PC-3 (cell line): ENCODE data around the gene CTNNA2. TPM values are rescaled to one million over a fixed set of nuclear protein-coding genes. Genes with fewer than 3 reads are reported as not detected.

Experiments
- ATAC-seq: fragments of 200-7000 bp; cut with Tn5 transposase; 2 replicates; pipeline ENCODE4 v1.9.1; 2020; ENCODE audit warnings: mild to moderate bottlenecking, moderate library complexity
- BruUV-seq: library from RNA; stranded (reverse); fragments of 400-500 nt; replicated peaks from 2 replicates; lab custom pipeline; 2021; lab: Mats Ljungman, UMichigan
- CTCF ChIA-PET: fragments of 300-600 bp; sonication (Branson Sonifier 250); formaldehyde crosslinking; loops from one replicate; lab custom pipeline; 2022; ENCODE audit warnings: antibody characterized with exemption; lab: Charles Lee
- POLR2A ChIA-PET: fragments of 300-600 bp; sonication (Branson Sonifier 250); formaldehyde crosslinking; loops from one replicate; lab custom pipeline; 2022; ENCODE audit warnings: antibody characterized with exemption; ENCODE audit not compliant: unreplicated experiment; lab: Charles Lee
- DNase-seq: peaks from one replicate; pipeline ENCODE4 v3.0.0-alpha.2; 2015
- H2AFZ ChIP-seq: fragments of 300-600 bp; sonication (generic); 2 replicates; pipeline ENCODE4 v1.6.0; 2016; ENCODE audit warnings: antibody characterized with exemption, low read length
- H3F3A ChIP-seq: fragments of 300-600 bp; sonication (generic); one replicate; pipeline ENCODE4 v1.6.0; 2017; ENCODE audit warnings: antibody characterized with exemption, low read length, control low read depth, mild to moderate bottlenecking; ENCODE audit not compliant: unreplicated experiment
- H3K27ac ChIP-seq: fragments of 300-600 bp; sonication (generic); 2 replicates; pipeline ENCODE4 v1.5.1; 2016; ENCODE audit warnings: mild to moderate bottlenecking, low read length
- H3K27me3 ChIP-seq: fragments of 300-600 bp; sonication (generic); 2 replicates; pipeline ENCODE4 v1.6.1; 2016; ENCODE audit warnings: low read length, mixed read lengths
- H3K36me3 ChIP-seq: fragments of 300-600 bp; sonication (generic); 2 replicates; pipeline ENCODE4 v1.6.1; 2016; ENCODE audit warnings: low read depth, mixed run types, low read length, mixed read lengths
- H3K4me1 ChIP-seq: fragments of 300-600 bp; sonication (generic); 2 replicates; pipeline ENCODE4 v1.5.1; 2016; ENCODE audit warnings: low read length; ENCODE audit not compliant: insufficient read depth
- H3K4me2 ChIP-seq: fragments of 300-600 bp; sonication (generic); 2 replicates; pipeline ENCODE4 v1.6.0; 2016; ENCODE audit warnings: low read length
- H3K4me3 ChIP-seq: fragments of 300-600 bp; sonication (generic); 2 replicates; pipeline ENCODE4 v1.5.1; 2016; ENCODE audit warnings: mild to moderate bottlenecking, low read length, mixed read lengths
- H3K79me2 ChIP-seq: fragments of 300-600 bp; sonication (generic); 2 replicates; pipeline ENCODE4 v1.6.1; 2017; ENCODE audit warnings: low read length, mixed read lengths
- H3K9ac ChIP-seq: fragments of 300-600 bp; sonication (generic); 2 replicates; pipeline ENCODE4 v1.6.0; 2016; ENCODE audit warnings: mild to moderate bottlenecking, low read length
- H3K9me2 ChIP-seq: fragments of 300-600 bp; sonication (generic); replicated peaks from 2 replicates; pipeline ENCODE4 v1.6.1; 2016; ENCODE audit warnings: mixed run types, low read length, mixed read lengths
- H3K9me3 ChIP-seq: fragments of 300-600 bp; sonication (generic); 2 replicates; pipeline ENCODE4 v1.6.1; 2016; ENCODE audit warnings: low read length, mixed read lengths
- H4K20me1 ChIP-seq: fragments of 300-600 bp; sonication (generic); 2 replicates; pipeline ENCODE4 v1.6.1; 2016; ENCODE audit warnings: low read length, mixed read lengths
- CTCF ChIP-seq: fragments of 300-600 bp; sonication (generic); conservative IDR thresholded peaks from 2 replicates; pipeline ENCODE4 v1.5.1; 2017; ENCODE audit warnings: antibody characterized with exemption, low read depth, mild to moderate bottlenecking, low read length
- EZH2 ChIP-seq: fragments of 300-600 bp; sonication (generic); IDR thresholded peaks from one replicate; pipeline ENCODE4 v1.6.1; 2017; ENCODE audit warnings: antibody characterized with exemption, mild to moderate bottlenecking, low read length; ENCODE audit not compliant: unreplicated experiment
- EZH2phosphoT487 ChIP-seq: fragments of 300-600 bp; sonication (generic); IDR thresholded peaks from 2 replicates; pipeline ENCODE4 v1.6.1; 2018; ENCODE audit warnings: mild to moderate bottlenecking, antibody characterized with exemption, low read length, borderline replicate concordance
- intact Hi-C: fragments of 100-400 bp; cut with micrococcal nuclease; formaldehyde crosslinking; loops from 2 replicates; pipeline ENCODE4 v1.9.0; 2023
- total RNA-seq: library from RNA; depleted of rRNA; stranded (reverse); fragments of >200 nt; gene quantifications from 2 replicates; pipeline ENCODE4 v1.2.3, GENCODE V29; 2014

The CTNNA2 gene
- total RNA-seq, 1 experiment from 2014 or later, result not detected

DNA sequence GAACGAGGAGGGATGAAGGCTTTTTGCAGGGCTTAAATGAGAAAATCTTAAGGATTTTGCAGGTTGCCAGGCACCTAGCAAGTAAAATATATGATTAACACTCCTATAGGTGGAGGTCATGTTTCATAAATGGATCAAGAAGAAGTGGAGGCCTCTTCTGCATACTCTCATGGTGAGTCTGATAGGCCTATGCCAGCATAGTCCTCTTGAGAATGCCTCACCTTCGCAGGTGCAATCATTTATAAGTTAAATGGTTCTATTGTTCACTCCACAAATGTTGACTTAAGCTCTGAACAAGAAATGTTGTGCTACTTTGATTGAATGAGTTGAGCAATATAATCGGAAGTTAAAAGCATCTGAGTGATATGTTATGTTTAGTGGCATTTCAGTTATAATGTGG lies 779.6 kb downstream of the CTNNA2 start:
- POLR2A ChIA-PET, result no interaction called here

DNA sequence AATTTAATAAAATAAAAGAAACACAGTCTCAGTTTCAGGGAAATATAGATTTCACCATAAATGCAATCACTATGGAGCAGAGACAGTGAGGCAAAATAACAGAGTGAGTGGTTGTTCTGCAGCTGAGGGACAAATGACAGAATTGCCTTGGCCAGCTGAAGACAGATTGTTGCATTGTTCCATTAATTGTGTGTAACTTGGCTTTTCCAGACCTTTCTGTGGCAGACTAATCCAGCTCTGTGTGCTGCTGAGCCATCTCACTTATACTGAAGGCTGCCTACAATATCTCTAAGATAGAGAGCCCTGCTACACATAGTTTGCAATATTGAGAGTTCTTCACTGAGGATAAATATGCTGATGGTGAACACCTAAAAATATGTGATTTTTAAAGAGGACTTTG lies 780.2 kb downstream of the CTNNA2 start:
- ATAC-seq, result no peak
- no TSS peak for BruUV-seq
- Histone ChIP-seq H3K4me3 (no peak overlapping the region), H3K4me1 (no peaks in the 10 kb centered on the region), H3F3A (no peaks in the 10 kb centered on the region), H3K79me2 (no peaks in the 10 kb centered on the region), H3K27ac (no peak overlapping the region), H3K27me3 (no peaks in the 10 kb centered on the region), H3K9me2 (no peaks in the 10 kb centered on the region), H2AFZ (no peak overlapping the region), H4K20me1 (no peaks in the 10 kb centered on the region), H3K9me3 (no peaks in the 10 kb centered on the region), H3K36me3 (no peaks in the 10 kb centered on the region), H3K9ac (no peak overlapping the region), H3K4me2 (no peak overlapping the region)
- DNase-seq, result no peak
- ChIA-PET POLR2A (no interaction called here), CTCF (no interaction called here)
- TF ChIP-seq EZH2phosphoT487 (no peak), EZH2 (no peak), CTCF (no peak)
- intact Hi-C loops, result no loop called here

More for the DNA sequence above, 779.6 kb downstream of the CTNNA2 start:
- intact Hi-C loops, result no loop called here
- H3K4me1 ChIP-seq, result no peaks in the 10 kb centered on the region
- no peaks in the 10 kb centered on the region for H3K27me3 ChIP-seq
- H3K4me3 ChIP-seq, result no peak overlapping the region
- ATAC-seq (no peak), DNase-seq (no peak)
- no TSS peak for BruUV-seq
- TF ChIP-seq EZH2phosphoT487 (no peak), EZH2 (no peak), CTCF (no peak)
- no peak overlapping the region for H3K9ac ChIP-seq
- H3F3A ChIP-seq, result no peaks in the 10 kb centered on the region
- H2AFZ ChIP-seq, result no peak overlapping the region
- H3K27ac ChIP-seq, result no peak overlapping the region
- CTCF ChIA-PET, result no interaction called here
- no peaks in the 10 kb centered on the region for H3K79me2 ChIP-seq
- no peaks in the 10 kb centered on the region for H4K20me1 ChIP-seq
- no peaks in the 10 kb centered on the region for H3K9me2 ChIP-seq
- no peak overlapping the region for H3K4me2 ChIP-seq
- H3K9me3 ChIP-seq, result no peaks in the 10 kb centered on the region
- H3K36me3 ChIP-seq, result no peaks in the 10 kb centered on the region

DNA sequence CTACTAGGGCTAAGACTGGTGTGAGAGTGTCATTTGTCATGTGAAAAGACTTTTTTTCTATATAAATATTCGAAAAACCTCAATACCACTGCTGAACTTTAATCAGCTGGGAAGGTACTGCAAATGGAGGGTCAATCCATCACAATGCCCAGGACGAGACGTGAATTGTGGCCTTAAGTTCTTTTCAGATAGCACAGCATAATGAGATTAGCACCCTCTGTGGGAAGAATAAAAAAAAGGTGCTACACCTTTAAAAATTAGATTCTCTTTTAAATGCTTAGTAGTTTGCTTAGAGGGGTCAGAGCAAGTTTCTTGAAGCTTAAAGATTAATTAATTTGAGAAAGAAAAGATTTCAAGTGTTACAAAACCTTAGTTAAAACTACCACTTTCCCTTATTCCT lies 786.1 kb downstream of the CTNNA2 start:
- Histone ChIP-seq H3K27ac (no peak overlapping the region), H3K79me2 (no peaks in the 10 kb centered on the region), H3K9me3 (no peaks in the 10 kb centered on the region), H3K9me2 (no peaks in the 10 kb centered on the region), H3K4me3 (no peak overlapping the region), H4K20me1 (no peaks in the 10 kb centered on the region), H3K9ac (no peak overlapping the region), H3K36me3 (no peaks in the 10 kb centered on the region), H3K4me1 (no peaks in the 10 kb centered on the region), H3K27me3 (peaks cover 21% of the 10 kb centered on the region), H3F3A (no peaks in the 10 kb centered on the region), H3K4me2 (no peak overlapping the region), H2AFZ (no peak overlapping the region)
- intact Hi-C loops, result no loop called here
- BruUV-seq, result no TSS peak
- DNase-seq, result no peak
- no peak for ATAC-seq
- ChIA-PET POLR2A (no interaction called here), CTCF (no interaction called here)
- TF ChIP-seq EZH2phosphoT487, result no peak
- no peak for TF ChIP-seq CTCF
- no peak for TF ChIP-seq EZH2
